ENCODE results near the gene FAM149A.

GRCh38 chr4:186190581-186191199, 86.2 kb downstream of the FAM149A start:
- no peak for TF ChIP-seq CTCF (IDR thresholded peaks at IDR 0.05)
- no peak for TF ChIP-seq EZH2 (IDR thresholded peaks at IDR 0.05; ENCODE audit: borderline replicate concordance, insufficient read depth, low read depth, low read length, poor library complexity, severe bottlenecking)

Measured in B cell (primary cell).